HG02623 (cell line): ENCODE data around the gene ZSCAN5C.
"Not testable (repeated sequence)": the region's sequence is repeated elsewhere in the genome, so short reads cannot be mapped to it uniquely, and the experiment has no call there.

Experiments used
- ATAC-seq: cut with Tn5 transposase; IDR thresholded peaks from one replicate; pipeline ENCODE4 v1.9.1; 2021; ENCODE audit warnings: moderate library complexity; ENCODE audit not compliant: unreplicated experiment

Gene ZSCAN5C

GRCh38 chr19:56191115-56191514, 11.0 kb upstream of the ZSCAN5C start:
- ATAC-seq = no peak

- no peak for ATAC-seq
These were observed 10.4 kb upstream of the ZSCAN5C start for GRCh38 chr19:56191711-56192110.

GRCh38 chr19:56193981-56194640, 8.0 kb upstream of the ZSCAN5C start:
- ATAC-seq = no peak

- ATAC-seq = not testable (repeated sequence)
These were observed 4.4 kb upstream of the ZSCAN5C start, which contains the start of gene ZSCAN5B for GRCh38 chr19:56197646-56198045. TSS of gene ZSCAN5B (minus strand) at chr19:56197783. CDS start at chr19:56193052, 4,731 bp downstream.

GRCh38 chr19:56199687-56200086, 2.4 kb upstream of the ZSCAN5C start:
- no peak for ATAC-seq

GRCh38 chr19:56207581-56207980, 5.5 kb downstream of the ZSCAN5C start:
- not testable (repeated sequence) for ATAC-seq

GRCh38 chr19:56209091-56209490, 7.0 kb downstream of the ZSCAN5C start:
- ATAC-seq = no peak

GRCh38 chr19:56210036-56210435, 8.0 kb downstream of the ZSCAN5C start:
- not testable (repeated sequence) for ATAC-seq

GRCh38 chr19:56211718-56212117, 9.6 kb downstream of the ZSCAN5C start:
- ATAC-seq = no peak

- no peak for ATAC-seq
These were observed 15.2 kb downstream of the ZSCAN5C start for GRCh38 chr19:56217039-56217949.

GRCh38 chr19:56218961-56219360, 16.9 kb downstream of the ZSCAN5C start:
- ATAC-seq = no peak

- ATAC-seq = not testable (repeated sequence)
These were observed 19.4 kb downstream of the ZSCAN5C start for GRCh38 chr19:56221442-56221841.

GRCh38 chr19:56221851-56222250, 19.8 kb downstream of the ZSCAN5C start:
- ATAC-seq = no peak

GRCh38 chr19:56222901-56223300, 20.8 kb downstream of the ZSCAN5C start:
- ATAC-seq = no peak

GRCh38 chr19:56223481-56223880, 21.4 kb downstream of the ZSCAN5C start:
- no peak for ATAC-seq

- ATAC-seq = no peak
These were observed 43.2 kb downstream of the ZSCAN5C start for GRCh38 chr19:56245121-56245740.

- not testable (repeated sequence) for ATAC-seq
These were observed 43.7 kb downstream of the ZSCAN5C start for GRCh38 chr19:56245764-56246163.

- ATAC-seq = not testable (repeated sequence)
These were observed 46.8 kb downstream of the ZSCAN5C start for GRCh38 chr19:56248736-56249338.

- ATAC-seq = no peak
These were observed 50.8 kb downstream of the ZSCAN5C start for GRCh38 chr19:56252699-56253422.

GRCh38 chr19:56253737-56254136, 51.7 kb downstream of the ZSCAN5C start:
- ATAC-seq = no peak
